Stimulated activated CD8-positive, alpha-beta memory T cell treated with anti-CD3 and anti-CD28 coated beads, Interleukin-4, amount 100 ng/mL, for 4 hours (primary cell): ENCODE results near the gene RPL15.
"Not testable (repeated sequence)": the region's sequence is repeated elsewhere in the genome, so short reads cannot be mapped to it uniquely, and the experiment has no call there.

Source experiments
- DNase-seq, 2 donors: peaks; one replicate each; pipeline ENCODE4 v3.0.0-alpha.2; 2020; ENCODE audit warnings: low read depth in 2 of 2, low spot score in 1 of 2

Gene RPL15

DNA sequence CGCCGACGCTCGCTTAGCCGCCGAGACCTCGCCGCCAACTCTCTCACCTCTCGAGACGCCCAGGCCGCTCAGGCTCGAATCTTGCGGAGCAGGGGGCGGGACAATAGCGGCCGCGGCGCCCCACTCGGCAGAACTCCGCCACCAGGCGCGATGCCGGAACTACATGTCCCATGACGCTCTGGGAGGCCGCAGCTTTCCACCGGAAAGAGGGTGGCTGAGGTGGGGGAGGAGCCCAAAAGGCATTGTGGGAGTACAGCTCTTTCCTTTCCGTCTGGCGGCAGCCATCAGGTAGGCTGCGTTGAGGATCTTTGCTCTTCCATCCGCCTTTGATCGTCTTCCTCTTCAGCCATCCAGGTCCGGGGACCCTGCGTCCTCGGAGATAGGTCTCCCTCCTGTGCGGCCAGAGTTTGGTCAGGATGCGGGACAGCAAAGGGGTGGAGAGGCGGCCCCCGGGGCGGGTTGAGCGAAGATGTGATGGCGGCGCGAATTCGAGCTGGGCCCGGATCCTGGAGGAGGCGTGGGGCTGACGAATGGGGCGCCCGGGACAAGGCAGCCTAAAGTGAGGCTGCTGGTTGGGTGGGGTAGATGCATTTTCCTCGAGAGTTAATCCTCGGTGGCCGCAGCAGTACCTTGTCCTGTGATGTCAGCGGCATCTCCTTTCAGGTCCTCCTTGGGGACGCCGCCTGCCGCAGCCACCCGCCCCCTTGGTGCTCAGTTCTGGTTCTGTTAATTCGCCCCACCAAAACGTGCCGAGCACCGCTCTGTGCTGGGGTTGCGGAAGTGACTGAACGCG, at the start of gene RPL15, which contains the start of gene NKIRAS1:
Gene RPL15, plus strand, starts transcription at position 247 of the 793 bp plus-strand sequence. CDS start 728 bp downstream, outside the sequence.
Gene NKIRAS1, minus strand, starts transcription at position 105 of the 793 bp plus-strand sequence. CDS start 6,086 bp downstream, outside the sequence.
- DNase-seq = peak; percentile 95

- DNase-seq = no peak
Observed at GRCh38 chr3:23867400-23867799, 49.5 kb upstream of the RPL15 start.

DNA sequence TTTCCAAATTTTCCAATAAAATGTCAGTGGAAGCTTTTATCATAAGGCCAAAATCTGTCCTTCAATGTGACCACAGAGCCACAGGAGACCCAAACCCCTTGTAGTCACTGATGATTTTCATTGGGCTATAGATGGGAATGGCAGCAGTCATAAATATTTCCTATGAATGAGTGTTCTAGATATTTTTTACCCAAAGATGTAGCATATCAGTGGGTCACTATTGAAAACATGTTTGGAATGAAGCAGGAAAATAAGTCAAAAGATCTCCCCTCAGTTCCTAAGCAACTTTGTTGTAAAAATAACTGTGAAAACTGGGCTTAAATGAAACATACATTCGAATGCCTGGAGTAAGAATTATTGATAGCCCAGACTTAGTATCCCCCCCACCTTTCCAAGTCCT, 49.1 kb upstream of the RPL15 start:
- DNase-seq = no peak

DNA sequence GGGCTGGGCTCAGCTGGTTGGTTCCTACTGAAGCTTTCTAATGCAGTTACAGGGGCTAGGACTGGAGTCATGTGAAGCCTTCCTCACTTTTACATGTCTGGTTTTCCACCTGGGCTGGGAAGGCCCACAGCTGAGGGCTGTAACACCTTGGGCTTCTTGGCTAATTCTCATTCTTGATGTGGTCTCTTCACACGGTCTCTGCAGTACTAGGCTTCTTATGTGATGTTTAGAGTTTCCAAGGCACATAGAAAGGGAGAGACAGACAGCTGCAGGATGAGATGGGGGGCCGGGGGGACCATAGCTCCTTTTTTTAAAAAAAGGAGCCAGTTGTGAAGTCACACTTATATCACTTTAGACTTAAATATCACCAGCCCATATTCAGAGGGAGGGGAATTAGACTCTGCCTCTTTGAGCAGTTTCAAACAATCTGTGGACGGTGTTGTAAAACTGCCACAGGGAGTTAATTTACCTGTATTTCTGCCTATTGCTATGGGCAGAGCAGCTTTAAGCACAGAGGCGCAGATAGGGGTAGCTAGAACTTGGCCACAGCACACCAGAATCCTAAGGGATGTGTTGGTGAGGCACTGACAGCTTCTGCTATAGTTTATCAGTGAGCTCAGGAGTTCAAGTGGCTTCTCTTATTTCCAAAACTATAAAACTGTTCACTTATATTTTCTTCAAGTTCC, 46.8 kb upstream of the RPL15 start:
- DNase-seq = no peak

DNA sequence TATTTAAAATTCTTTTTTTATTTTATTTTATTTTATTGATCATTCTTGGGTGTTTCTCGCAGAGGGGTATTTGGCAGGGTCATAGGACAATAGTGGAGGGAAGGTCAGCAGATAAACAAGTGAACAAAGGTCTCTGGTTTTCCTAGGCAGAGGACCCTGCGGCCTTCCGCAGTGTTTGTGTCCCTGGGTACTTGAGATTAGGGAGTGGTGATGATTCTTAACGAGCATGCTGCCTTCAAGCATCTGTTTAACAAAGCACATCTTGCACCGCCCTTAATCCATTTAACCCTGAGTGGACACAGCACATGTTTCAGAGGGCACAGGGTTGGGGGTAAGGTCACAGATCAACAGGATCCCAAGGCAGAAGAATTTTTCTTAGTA, 46.3 kb upstream of the RPL15 start:
- DNase-seq = not testable (repeated sequence)

DNA sequence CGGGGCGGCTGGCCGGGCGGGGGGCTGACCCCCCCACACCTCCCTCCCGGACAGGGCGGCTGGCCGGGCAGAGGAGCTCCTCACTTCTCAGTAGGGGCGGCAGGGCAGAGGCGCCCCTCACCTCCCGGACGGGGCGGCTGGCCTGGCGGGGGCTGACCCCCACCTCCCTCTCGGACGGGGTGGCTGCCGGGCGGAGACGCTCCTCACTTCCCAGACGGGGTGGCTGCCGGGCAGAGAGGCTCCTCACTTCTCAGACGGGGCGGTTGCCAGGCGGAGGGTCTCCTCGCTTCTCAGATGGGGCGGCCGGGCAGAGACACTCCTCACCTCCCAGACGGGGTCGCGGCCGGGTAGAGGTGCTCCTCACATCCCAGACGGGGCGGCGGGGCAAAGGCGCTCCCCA, 45.6 kb upstream of the RPL15 start:
- not testable (repeated sequence) for DNase-seq

DNA sequence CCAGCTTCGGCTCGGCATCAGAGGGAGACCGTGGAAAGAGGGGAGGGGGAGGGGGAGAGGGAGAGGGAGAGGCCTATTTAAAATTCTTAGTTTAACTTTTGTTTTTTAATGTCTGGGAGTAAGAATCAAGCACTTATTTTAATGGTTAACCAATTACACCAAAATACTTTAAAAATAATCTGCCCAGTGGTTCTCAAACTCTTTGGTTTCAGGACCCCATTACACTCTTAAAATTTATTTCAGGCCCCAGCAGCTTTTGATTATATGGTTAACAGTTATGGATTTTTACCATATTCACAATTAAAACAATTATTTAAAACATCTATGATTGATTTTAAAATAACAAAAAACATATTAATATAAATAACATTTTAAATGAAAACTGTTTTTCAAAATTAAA, 44.6 kb upstream of the RPL15 start:
- no peak for DNase-seq

- no peak for DNase-seq
Observed at GRCh38 chr3:23873941-23874340, 43.0 kb upstream of the RPL15 start.

GRCh38 chr3:23874359-23875112, 42.4 kb upstream of the RPL15 start:
- DNase-seq = no peak

DNA sequence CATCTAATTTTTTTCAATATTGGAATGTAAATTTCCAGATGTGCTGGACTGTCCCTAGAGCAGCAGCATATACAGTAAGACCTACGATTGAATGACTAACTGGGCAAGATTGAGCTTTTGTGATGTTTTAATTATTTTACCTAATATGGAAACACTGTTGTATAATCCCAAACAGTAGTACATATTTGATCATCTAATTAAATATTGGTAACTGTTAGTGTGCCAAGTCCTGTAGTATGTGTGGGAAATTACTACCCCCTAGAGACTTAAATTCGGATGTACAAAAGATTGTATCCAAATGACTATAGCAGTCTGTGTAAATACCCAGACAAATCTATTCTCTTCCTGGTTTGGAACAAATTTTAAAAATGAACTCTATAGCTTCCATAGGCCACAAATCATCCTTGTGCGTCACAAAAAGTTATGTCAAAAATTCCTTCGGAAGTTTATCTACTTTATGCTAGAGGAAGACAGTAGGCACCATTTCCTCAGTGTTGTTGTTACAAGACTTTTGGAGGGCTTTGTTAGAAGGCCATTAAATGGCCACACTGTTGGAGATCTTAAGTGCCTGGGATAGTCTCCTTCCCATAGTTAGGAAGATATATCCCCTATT, 41.7 kb upstream of the RPL15 start:
- no peak for DNase-seq

DNA sequence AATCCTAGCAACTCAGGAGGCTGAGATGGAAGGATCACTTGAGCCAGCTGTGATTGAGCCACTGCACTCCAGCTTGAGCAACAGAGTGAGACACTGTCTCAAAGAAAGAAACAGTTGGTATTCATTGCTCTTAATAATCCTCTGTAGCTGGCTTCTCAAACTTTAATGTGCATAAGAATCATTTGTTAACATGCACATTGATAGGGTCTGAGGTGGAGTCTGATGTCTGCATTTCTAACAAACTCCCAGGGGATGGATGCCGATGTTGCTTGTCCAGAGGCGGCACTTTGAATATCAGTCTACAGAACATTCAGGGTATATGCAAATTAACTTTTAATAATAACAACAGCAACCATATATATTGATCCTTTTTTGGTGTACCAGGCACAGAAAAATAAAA, 40.0 kb upstream of the RPL15 start:
- no peak for DNase-seq

- DNase-seq = no peak
Observed at GRCh38 chr3:23877329-23877980, 39.5 kb upstream of the RPL15 start.

DNA sequence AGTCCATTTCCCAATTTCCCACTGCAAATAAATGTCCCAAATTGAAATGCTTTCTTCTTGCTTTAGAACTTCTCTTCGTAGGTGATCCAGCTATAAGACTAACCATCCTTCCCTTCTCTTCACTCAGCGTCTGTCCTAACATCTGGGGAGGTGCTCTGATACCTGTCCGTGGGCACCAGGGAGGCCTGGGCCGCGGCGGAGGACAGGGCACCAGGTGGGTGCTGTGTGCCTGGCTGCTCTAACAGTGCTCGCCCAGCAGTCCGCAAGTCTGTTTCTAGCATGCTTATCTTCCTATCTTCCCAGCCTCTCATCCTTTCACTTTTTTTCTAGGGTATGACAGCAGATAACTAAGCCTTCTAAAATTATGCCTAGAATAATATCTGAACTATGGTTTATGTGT, 37.4 kb upstream of the RPL15 start:
- DNase-seq = no peak

DNA sequence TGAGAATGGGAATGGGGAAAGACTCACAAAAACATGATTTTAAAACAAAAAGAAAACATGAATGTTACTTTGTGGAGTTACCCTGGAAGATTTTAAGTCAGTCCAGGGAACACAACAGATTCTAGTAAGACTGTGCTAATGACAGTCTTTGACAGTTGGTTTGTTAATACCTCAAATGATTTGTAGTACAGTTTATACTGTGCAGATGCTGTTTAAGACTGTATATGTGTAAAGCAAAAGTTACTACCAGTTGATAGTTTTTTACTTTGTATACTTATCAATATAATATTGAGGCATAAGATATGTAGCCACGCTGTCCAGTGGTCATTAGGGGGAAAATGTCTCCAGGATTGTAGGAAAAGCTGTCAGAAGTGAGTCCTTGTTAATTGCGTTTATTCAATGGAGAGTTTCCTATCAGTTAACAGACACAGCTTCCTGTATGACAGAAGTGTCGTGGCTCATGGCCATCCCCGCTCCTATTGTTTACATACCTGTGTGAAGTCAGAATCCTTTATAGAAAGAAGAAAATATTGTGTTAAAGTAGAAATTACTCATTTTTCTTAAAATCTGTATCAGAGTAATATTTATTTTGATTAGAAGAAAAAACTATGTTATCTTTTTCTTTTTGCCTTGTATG, 36.1 kb upstream of the RPL15 start:
- DNase-seq = no peak

DNA sequence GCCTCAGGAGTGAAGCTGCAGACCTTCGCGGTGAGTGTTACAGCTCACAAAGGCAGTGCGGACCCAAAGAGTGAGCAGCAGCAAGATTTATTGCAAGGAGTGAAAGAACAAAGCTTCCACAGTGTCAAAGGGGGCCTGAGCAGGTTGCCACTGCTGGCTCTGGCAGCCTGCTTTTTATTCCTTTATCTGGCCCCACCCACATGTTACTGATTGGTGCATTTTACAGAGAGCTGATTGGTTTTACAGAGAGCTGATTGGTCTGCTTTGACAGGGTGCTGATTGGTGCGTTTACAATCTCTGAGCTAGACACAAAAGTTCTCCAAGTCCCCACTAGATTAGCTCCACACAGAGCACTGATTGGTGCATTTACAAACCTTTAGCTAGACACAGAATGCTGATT, 34.9 kb upstream of the RPL15 start:
- not testable (repeated sequence) for DNase-seq

DNA sequence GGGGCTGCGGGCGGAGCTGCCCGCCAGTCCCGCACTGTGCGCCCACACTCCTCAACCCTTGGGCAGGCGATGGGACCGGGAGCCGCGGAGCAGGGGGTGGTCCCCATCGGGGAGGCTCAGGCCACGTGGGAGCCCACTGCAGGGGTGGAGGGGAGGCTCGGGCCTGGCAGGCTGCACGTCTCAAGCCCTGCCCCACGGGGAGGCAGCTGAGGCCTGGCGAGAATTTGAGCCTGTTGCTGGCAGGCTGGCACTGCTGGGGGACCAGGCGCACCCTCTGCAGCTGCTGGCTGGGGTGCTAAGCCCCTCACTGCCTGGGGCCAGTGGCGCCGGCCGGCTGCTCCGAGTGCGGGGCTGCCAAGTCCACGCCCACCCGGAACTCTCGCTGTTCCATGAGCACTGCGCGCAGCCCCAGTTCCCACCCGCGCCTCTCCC, 34.4 kb upstream of the RPL15 start:
- no peak for DNase-seq

GRCh38 chr3:23884481-23884880, 32.5 kb upstream of the RPL15 start:
- no peak for DNase-seq

DNA sequence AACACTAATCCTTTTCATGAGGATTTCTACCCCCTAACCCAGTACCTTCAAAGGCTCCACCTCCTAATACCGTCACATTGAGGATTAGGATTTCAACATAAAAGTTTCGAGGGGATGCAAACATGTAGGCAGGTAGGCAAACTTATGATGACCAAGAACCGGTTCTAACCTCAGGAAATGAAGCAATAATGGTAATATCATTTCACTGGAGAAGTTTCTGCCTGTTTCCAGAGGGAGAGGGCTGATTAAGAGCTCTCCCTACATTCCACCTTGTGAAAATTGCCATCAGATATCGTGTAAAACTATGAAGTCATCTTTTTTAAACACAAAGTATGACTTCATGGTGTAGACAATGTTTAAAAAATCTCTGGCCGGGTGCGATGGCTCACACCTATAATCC, 31.7 kb upstream of the RPL15 start:
- DNase-seq = no peak

DNA sequence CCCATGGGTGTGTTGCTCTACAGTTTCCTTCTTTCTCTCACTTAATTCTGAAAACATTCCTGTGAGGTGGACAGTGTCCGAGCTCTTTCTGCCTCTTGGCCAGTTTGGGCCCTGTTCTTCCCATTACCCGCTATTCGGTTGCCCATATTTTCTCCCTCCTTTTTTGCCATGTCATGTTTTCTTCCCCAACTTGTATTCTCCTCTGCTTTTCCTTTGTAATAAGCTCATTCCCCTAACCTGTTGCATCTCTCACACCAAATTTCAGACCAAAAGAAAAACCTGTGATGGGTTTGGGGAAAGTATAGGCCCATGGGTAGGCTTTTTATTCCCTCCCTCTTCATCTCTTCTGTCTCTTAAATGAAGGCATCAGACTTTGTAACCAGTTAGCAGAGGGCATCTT, 30.6 kb upstream of the RPL15 start:
- DNase-seq = no peak

DNA sequence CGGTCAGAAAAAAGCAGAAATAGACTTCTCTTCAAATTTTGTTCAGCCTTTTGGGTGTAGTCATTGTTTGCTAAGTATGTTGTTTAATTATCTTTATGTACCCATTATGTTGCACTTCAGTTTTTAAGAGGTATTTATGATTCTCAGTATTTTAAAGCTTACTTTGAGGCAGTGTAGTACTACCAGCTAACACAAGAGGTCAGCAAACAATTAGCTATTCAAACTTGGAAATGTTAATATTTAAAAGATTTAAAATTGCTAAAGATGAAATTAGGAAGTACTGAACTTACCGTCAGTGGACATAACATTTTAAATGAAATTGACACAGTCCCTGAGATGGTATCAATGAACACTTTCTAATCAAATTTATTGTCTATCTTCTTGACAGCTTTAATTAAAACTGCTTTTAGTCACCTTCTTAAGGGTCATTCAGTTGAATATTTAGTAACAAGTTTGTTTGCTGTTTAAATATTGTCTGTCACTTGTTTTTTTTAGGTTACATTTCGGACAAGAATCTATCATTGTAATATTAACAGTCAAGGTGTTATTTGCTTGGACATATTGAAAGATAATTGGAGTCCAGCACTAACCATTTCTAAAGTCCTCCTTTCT, 28.2 kb upstream of the RPL15 start:
- no peak for DNase-seq
